ENCODE data around the gene INTS3.
"Not testable (repeated sequence)": the region's sequence is repeated elsewhere in the genome, so short reads cannot be mapped to it uniquely, and the experiment has no call there.

The INTS3 gene

GRCh38 chr1:153760440-153760839, 32.6 kb downstream of the INTS3 start:
- no peak for DNase-seq

- DNase-seq, result no peak
Measured at GRCh38 chr1:153763365-153764225, 35.7 kb downstream of the INTS3 start.

GRCh38 chr1:153764310-153764709, 36.5 kb downstream of the INTS3 start:
- DNase-seq, result no peak

GRCh38 chr1:153766663-153767062, 38.8 kb downstream of the INTS3 start:
- not testable (repeated sequence) for DNase-seq

- DNase-seq, result no peak
Measured at GRCh38 chr1:153767519-153767918, 39.7 kb downstream of the INTS3 start.

- DNase-seq, result no peak
Measured at GRCh38 chr1:153768316-153769181, 40.7 kb downstream of the INTS3 start.

DNA sequence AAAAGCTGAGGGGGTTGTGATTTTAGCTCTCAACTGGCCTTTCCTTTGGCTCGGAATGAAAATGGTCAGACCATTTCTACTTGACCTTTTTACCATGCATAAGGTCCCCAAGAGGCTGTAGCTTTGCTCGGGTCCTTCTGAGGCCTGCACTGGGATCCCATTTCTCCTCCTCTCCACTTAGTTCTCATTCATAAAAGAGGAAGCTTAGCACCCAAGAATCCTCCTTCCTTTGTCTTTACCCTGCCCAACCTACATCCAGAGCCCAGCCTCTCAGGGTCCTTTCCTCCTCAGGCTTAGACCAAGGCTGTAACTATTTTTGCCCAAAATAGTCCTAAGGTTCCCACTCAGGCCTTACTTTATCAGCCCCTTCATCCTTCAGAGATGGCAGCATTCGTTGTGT, 41.4 kb downstream of the INTS3 start:
- no peak for DNase-seq

- DNase-seq, result no peak
Measured at GRCh38 chr1:153770797-153771196, 42.9 kb downstream of the INTS3 start.

DNA sequence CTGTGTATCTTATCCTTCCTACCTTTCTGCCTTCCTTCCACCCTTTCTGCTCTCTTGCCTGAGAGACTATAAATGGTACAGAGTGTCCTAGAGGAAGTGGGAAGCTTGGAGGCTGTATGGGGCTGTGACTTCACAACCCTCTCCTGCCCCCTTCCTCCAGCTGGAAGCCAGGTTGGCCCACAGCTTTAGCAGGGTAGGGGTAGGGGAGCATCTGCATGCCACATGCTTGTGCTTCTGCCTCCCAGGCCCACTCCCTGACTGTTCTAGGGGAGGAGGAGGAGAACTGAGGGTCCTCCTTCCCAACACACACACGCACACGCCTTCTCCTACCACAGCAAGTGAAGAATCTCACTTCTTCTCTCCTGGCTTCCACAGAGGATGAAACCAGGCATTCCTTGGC, 43.4 kb downstream of the INTS3 start:
- no peak for DNase-seq

DNA sequence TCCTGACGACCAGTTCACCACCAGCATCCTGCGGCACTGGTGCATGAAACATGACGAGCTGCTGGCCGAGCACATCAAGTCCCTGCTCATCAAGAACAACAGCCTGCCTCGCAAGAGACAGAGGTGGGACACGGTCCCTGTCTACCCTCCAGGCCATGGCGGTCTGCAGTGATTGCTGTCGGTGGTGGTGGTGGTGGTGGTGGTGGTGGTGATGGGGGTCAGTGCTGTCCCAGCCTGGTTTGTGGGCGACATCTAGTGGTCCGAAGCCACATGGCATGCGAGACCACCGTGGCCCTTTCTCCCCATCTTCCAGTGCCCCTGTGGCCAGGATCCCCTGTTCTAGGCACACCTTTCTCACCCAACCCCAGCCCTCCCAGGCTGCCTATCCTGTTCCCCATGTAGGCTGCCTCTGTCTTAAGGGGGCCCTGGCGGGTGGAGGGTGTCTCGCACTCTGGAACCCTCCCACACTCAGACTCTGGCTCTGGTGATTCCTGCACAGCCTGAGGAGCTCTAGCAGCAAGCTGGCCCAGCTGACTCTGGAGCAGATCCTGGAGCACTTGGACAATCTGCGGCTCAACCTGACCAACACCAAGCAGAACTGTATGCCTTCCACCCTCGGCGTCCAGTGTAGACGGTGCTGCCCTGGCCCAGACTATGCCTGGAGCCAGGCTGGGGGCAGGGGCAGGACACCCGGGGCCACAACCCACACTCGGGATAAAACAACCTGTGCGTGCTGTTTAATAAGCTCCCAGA, 44.2 kb downstream of the INTS3 start:
- no peak for DNase-seq

DNA sequence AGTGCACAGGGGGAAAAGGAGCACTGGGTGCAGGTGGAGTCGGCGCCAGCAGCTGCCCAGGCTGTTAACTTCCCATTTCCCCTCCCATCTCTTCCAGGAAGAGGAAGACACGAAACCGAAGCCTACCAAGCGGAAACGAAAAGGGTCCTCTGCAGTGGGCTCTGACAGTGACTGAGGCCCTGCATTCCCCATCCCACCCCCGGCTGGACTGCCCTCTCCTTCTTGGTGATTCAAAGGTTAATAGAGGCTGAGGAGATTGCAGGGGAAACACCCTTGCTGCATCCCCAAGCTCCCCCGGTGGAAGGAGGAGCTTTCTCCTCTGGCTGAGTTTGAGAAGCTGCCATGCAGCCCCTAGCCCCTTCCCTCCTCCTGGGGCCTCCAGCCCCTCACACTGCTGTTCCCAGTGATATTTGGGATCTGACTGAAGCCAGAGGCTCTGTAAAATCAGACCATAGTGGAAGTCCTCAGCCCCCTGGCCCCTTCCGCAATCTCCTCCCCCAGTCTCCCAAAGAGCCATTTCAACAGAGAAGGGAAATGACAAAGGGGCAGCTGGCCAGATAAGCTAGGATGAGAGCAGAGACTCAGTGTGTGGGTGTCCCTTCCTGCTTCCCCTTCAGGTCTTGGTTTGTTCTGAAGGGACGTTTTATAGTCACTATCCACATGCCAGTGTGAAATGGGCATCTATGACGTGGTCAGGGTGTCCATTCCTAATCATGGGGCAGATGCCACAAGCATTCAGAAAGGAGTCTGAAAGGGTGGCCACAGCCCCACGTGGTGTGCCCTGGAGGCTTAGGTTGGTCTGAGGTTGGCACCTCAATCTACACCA, 45.5 kb downstream of the INTS3 start:
- DNase-seq, result no peak

GRCh38 chr1:153774026-153774595, 46.3 kb downstream of the INTS3 start:
- DNase-seq, result no peak

GRCh38 chr1:153774780-153775457, 47.1 kb downstream of the INTS3 start, which contains the start of gene SLC27A3:
SLC27A3 (plus strand) TSS chr1:153775407; CDS start chr1:153775498, 91 bp downstream.
- no peak for DNase-seq

DNA sequence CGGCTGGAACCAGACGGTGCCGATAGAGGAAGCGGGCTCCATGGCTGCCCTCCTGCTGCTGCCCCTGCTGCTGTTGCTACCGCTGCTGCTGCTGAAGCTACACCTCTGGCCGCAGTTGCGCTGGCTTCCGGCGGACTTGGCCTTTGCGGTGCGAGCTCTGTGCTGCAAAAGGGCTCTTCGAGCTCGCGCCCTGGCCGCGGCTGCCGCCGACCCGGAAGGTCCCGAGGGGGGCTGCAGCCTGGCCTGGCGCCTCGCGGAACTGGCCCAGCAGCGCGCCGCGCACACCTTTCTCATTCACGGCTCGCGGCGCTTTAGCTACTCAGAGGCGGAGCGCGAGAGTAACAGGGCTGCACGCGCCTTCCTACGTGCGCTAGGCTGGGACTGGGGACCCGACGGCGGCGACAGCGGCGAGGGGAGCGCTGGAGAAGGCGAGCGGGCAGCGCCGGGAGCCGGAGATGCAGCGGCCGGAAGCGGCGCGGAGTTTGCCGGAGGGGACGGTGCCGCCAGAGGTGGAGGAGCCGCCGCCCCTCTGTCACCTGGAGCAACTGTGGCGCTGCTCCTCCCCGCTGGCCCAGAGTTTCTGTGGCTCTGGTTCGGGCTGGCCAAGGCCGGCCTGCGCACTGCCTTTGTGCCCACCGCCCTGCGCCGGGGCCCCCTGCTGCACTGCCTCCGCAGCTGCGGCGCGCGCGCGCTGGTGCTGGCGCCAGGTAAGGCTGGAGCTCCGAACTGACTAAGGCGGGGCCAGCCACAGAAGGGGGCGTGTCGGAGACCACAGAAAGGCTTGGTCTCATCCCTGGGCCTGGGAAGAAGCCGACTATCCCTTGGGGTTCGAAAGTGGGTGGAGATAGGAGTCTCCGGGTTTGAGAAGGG, 47.8 kb downstream of the INTS3 start:
- no peak for DNase-seq

- DNase-seq, result no peak
Measured at GRCh38 chr1:153776352-153776751, 48.5 kb downstream of the INTS3 start.

GRCh38 chr1:153776845-153777370, 49.1 kb downstream of the INTS3 start:
- DNase-seq, result no peak

DNA sequence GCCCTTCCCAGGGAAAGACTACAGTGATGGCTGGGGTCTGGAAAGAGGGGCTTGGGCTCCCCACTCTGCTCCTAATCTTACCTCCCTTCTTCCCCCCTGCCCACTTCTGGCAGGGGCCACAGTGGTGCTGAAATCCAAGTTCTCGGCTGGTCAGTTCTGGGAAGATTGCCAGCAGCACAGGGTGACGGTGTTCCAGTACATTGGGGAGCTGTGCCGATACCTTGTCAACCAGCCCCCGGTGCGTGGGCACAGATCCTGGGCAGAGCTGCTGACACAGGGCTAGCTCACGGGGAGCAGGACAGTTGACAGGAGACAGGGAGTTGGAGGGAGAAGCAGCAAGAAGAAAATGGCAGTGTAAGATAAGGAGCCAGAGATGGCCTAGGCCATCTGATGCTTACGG, 49.8 kb downstream of the INTS3 start:
- DNase-seq, result no peak

DNA sequence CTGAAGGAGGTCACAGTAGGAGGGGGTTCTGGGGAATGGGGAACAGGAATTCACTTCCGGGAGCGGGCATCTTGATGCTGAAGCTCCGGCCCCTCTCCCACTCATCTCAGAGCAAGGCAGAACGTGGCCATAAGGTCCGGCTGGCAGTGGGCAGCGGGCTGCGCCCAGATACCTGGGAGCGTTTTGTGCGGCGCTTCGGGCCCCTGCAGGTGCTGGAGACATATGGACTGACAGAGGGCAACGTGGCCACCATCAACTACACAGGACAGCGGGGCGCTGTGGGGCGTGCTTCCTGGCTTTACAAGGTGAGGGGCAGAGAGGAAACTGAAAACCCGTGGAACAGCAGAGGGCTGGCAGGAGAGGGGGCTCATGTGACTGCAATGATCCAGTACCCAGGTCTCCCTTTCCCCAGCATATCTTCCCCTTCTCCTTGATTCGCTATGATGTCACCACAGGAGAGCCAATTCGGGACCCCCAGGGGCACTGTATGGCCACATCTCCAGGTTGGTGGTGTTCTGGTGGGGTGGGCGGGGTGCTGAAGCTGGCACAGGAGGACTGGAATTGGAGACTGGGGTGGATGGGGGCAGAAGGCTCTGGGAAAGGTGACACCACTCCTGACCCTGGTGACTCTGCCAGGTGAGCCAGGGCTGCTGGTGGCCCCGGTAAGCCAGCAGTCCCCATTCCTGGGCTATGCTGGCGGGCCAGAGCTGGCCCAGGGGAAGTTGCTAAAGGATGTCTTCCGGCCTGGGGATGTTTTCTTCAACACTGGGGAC, 50.4 kb downstream of the INTS3 start:
- DNase-seq, result no peak

Data from GDM1 (cell line).